Dermis blood vessel endothelial cell (primary cell): Measurements from ENCODE around the gene BFSP1. TPM values are rescaled to one million over a fixed set of nuclear protein-coding genes. Genes with fewer than 3 reads are reported as not detected.
A peak's percentile ranks its signal among the peaks of the same experiment; 100 is the strongest.

ENCODE experiments used
- DNase-seq: peaks from one replicate; pipeline ENCODE4 v3.0.0; 2010
- total RNA-seq: library from RNA; depleted of rRNA; stranded (reverse); fragments of >200 nt; gene quantifications from 2 replicates; pipeline ENCODE4 v1.2.3, GENCODE V29; 2014

BFSP1 gene
- 1.9 and 4.4 TPM in 2 replicates for total RNA-seq

DNA sequence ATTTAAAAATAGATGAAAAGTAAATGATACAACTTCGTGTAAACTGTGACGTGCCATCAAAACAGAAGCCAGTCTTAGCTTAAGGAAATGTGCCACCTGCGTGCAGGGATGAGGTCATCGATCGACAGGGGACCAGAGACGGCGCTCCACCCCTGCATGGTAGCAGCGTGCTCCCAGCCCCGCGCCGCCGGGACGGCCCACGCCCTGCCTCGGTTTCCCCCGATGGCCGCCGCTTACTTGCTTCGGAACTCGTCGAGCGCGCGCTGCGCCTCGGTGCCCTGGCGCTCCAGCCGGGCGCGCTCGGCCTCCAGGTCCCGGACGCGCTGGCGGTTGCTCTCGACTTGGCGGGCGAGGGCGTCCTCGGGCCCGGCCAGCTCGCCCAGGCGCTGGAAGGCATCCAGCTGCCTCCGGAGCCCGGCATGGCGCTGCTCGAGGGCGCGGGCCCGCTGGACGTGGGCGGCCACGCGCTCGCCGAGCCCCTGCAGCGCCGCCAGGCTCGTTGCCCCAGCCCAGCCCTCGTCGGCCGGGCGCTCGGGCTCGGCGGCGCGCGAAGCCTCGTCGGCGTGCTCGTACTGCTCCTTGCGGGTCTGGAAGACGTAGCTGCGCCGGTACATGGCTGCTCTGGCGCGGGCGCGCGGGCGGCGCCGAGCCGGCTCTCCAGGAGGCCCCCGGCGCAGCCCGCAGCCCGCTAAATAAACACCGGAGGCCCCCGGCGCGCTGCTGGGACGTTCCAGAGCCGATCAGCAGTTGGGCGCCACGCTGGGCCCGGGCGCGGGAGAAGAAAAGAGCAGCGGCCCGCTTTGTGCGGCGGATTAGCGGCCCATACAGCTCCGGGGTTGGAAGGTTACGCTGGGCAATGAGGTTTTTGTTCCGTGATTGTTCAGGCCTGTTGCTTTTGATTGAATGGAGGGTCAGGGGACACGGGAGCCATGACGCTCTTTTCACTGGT lies at the start of gene BFSP1:
Gene BFSP1 (minus strand): TSS at position 664 of the 949 bp plus-strand sequence. CDS start 50 bp downstream, at position 614.
- peak; percentile 79 for DNase-seq

DNA sequence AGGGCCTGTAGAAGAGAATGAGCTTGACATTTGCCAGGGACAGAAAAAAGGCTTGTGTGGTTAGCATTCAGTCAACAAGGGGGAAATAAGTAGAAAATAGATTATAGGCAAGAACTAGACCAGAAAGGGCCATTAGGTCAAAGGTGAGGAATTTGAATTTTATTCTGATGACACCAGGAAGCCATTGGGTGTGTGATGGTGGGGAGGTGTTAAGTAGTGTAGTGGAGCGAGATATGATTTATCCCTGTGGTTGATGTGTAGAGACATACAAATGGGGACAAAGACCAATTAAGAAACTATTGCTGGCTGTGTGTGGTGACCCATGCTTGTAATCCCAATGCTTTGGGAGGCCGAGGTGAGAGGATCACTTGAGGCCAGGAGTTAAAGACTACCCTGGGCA lies 49.7 kb upstream of the BFSP1 start:
- no peak for DNase-seq

DNA sequence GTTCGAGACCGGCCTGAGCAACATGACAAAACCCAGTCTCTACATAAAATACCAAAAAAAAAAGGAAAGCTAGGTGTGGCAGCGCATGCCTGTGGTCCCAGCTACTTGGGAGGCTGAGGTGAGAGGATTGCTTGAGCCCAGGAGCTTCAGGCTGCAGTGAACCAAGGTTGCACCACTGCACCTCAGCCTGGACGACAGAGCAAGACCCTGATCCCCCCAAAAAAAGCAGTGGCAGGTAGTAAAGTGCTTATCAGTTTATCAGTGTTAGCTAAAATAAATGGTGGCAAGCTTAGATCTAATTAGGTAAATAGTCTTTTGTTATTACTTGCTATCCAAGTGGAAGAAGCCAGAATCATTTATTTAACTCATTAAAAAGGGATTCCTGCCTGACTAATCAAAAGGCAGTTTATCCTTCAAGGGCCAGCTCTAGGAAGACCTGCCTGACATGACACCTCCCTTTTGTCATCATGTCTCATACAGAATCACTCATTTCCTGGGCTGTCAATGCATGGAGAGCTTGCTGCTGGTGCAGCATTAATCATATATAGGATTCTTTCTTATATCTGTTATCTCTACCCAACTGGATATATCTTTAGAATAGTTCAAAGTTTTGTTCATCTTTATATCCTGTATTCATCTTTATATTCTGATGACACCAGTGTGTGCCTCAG lies 48.3 kb upstream of the BFSP1 start:
- DNase-seq: no peak

DNA sequence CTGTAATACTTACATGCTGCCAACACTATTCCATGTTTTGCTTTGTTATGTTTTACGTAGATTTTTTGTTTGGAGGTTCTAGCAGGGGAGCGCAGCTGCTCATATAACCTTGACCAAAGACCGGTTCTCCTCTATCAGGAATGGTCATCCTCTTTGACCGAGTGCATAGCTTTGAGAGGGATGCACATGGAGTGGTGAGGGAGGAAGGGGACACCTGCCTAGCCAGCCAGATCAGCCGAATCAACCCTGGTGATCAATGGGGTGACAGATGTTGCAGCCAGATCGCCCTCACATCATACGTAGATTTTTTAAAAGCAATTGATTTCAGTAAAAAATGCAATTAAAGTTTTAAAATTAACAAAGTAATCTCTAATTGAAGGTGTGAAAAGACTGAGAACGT lies 45.0 kb upstream of the BFSP1 start:
- no peak for DNase-seq

DNA sequence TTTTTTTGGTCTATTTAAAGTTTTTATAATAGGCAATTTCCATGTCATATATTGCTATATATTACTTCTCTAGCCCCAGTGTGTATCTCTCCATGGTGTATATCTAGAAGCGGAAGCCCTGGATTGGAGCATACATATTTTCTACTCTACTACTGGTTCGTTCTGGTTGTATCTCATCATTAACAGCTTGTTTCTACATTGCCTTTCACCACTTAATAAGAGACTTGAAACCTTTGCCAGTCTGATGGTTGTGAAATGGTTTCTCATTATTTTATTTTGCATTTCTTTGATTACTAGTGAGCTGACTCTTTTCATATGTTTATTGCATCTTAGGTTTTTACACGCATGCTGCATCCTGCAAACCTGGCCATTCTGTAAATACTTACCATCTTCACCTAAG lies 42.3 kb upstream of the BFSP1 start:
- DNase-seq: no peak

DNA sequence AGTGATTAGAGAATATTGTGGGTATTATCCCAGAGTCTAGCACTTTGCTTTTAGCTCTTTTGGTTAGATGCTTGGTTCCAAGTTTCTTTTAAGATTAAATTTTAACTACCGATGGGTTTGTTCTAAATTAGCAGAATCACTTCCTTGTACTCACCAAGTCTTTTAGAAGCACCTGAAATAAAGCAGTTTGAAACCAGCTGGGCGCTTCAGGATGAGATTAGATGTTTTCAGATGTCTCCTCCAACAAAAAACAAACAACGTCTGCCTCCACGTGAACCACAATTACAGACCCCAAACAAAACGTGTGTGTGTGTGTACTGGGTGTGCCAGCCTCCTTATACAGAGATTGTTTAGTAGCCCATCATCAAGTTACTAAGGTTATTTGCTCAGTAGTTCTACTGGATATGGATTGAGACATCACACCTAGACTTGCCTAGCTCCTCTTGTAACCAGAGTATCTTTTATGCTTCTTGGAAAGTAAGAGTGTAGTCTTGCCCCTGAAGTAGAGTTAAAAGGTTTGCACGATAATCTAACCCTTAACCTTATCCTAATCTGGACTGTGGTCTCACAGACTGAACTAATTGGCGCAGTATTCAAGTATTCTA lies 41.0 kb upstream of the BFSP1 start:
- DNase-seq: no peak

DNA sequence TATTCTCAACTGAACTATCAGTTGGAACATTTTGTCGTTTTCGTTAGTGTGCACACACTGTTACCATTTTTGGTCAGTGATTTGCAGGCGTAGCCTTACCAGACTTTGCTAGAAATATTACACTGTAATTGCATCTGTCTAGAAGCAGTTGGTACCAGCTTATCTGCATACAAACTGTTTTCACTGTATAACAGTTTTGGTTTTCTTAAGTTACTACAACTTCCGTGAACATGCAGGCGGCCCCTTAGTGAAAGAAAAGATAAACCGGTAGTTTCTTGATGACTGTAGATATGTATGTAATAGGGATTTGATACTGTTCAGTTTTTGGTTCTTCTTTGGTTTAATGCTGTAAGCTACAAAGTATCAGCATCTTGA lies 40.0 kb upstream of the BFSP1 start:
- DNase-seq: peak; percentile 30

DNA sequence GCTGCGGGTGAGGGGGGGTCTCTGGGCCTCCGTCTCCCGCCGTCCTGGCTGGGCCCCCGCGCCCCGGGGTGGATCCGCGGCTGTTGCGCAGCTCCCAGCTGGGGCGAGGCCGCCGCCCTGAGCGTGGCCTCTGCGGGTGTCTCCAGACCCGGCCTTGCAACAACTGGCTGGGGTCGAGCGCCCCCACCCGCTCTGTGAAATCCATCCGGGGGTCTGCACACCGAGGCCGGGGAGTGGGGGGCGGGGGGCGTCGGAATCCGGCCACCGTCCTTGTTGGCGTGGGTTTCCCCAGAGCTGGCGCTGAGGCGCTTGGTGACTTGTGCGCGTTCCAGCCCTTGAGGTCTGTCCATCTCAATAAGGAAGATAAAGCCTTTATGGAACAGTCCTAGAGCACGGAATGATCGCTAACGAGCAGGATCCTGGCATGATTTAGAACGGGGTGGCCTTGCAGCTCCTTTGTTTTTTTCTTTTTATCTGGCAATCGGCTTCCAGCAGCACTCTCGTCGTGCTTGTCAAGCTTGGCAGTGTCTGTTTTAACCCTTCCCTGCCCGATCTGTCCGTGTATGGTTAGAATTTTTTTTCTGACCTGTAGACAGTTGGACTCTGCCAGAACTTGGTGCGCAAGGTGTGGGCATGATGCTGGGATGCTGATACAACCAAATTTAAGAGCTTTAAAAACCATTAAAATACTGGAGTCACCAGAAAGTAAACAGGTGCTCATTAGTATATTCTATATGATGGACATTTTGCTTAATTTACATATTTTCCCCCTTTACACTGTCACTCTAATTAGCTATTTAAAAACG lies 39.4 kb upstream of the BFSP1 start:
- DNase-seq: peak; percentile 67

DNA sequence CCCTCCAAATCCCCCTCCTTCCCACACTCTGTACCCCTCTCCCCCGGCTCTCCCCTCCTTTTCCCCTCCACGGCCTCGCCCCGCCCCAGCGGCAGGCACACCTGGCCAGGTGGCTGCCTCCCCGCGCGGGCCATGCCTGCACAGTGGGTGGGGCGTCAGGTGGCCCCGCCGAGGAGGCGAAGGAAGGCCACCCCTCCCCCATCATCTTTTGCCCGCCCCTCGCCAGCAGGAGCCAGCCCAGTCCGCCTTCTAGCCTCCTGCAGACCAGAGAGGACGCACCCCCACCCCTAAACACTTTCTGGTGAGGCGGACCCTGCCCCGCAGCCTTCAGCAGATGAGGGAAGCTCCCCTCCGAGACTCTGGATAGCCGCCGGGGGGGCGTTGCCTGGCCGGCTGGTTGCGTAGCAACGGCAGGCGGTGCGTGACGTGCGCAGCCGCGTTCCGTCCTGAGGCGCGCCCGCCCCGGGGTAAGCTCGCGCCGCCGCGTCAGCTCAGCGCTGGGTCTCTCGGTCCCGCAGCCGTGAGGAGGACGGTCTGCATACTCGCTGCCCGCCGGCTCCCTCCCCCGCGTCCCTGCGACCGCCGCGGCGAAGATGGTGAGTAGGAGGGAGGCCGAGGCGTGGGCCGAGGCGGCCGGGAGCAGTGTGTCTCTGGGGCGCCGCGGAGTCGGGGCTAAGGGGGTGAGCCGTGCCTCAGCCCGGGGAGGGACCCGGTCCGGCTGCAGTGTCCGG lies 38.6 kb upstream of the BFSP1 start, which contains the start of gene DSTN:
Gene DSTN (plus strand): TSS at position 460 of the 731 bp plus-strand sequence. CDS start 134 bp downstream, at position 594.
- peak; percentile 96 for DNase-seq

DNA sequence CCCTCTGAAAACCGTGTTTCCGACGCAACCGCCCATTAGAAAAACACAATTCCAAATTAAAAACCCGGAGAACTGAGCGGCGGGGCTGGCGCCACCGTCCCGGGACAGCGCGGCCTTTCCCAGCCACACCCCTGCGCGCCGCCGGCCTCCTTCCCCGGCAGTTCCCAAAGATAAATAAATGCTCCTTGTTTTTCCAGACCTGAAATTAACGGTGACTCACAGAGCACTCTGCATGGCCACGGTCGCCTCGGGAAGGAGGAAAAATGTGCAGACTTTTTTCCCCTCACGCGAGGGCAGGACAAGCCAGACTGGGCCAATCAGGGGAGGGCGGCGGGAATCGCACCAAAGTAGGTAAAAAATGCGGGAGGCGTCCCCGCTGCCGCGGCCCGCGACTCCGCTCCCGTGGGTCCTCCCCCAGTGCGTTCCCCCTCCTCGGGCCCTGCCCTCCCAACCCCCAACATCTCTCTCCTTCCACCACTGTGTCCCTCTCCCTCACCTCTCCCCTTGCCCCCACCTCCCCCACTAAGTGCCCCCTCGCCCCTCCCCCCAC lies 37.9 kb upstream of the BFSP1 start:
- DNase-seq: peak; percentile 98

DNA sequence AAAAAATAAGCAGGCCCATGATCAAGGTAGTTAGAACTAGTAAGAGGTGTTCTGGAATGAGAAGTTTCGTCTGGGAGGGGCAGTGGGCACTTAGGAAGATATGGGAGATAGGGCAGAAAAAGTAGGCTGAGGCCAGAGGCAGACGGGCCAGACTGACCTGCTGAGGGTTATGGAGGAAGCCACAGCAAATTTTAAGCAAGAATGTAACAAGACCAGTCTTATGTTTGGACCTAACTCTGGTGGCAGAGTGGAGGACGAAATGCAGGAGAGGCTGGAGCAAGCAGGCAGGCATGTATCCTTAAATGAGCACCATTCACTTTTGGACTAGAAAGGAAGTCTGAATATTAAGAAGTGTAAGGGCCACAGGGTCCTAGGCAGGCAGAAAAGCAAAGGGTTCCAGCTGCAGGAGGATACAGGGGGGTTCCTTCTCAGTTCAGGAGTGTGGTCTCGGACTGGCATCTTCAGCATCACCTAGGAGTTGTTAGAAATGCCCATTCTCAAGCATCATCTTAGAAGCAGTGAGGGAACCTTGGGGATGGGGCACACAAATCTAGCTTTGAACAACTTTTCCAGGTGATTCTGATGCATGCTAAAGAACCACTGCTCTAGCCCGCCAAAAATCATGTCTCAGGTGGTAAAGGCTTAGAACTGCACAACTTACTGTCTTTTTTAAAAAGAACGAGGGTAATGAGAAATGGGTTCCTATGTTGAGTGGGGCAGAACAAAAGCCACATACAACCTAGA lies 37.0 kb upstream of the BFSP1 start:
- DNase-seq: peak; percentile 23

DNA sequence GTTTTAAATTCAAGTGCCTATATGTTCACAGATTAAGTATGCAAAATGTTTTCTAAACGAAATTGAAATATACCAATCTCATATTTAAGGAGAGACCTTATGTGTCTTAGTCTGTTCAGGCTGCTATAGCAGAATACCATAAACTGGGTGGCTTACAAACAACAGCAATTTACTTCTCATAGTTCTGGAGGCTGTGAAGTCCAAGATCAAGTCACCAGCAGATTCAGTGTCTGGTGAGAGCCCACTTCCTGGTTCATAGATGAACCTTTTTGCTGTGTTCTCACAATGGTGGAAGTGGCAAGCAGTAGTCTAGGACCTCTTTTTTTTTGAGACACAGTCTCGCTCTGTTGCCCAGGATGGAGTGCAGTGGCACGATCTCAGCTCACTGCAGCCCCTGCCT lies 35.2 kb upstream of the BFSP1 start:
- no peak for DNase-seq

DNA sequence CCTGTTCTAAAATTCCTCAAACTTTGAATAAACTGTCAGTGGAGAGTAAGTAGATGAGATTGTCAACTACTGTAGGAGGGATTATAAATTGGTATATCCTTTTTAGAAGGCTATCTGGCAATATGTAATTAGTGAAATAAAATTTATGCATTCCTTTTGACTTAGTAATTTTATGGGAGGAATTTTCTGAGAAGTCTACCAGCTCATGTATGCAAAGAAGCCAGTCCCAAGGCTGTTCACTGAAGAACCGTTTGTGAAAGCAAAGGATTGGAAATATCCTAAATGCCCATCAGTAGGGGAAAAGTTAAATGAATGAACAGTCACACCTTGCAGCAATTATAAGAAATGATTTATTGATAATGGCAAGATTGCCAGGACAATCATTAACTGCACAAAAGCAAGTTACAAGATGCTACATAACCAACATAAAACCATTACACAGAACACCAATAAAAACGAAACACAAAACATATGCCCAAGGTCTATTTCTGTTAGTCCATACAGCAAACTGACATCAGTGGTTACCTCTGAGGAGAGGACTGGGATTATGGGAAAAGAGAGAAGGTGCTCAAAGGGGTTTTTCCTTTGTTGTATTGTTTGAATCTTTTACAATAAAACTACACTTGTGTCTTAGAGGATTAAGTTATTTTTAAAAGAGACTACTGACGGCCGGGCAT lies 34.1 kb upstream of the BFSP1 start:
- no peak for DNase-seq

DNA sequence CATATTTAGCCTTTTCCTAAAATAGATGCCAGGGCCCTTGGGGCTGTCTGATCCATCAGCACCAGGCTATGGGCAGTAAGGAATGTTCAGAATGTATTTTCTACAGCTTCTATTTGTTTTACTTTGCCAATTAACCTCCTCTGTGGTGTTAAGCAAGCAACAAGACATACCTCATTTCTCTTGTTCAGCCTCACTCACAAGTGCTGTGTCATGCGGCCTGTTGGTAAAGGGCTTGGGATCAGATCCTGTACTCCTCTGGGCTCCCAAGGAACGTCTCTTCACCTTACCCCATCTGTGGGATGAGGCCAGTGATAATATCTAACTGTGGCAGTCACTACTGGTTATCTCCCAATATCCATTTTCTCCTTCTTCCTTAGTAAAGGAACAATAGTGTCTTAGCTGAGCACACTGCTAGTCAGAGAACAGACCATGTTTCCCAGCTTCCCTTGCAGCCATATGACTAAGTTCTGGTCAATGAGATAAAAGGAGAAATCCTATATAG lies 31.7 kb upstream of the BFSP1 start:
- DNase-seq: no peak

DNA sequence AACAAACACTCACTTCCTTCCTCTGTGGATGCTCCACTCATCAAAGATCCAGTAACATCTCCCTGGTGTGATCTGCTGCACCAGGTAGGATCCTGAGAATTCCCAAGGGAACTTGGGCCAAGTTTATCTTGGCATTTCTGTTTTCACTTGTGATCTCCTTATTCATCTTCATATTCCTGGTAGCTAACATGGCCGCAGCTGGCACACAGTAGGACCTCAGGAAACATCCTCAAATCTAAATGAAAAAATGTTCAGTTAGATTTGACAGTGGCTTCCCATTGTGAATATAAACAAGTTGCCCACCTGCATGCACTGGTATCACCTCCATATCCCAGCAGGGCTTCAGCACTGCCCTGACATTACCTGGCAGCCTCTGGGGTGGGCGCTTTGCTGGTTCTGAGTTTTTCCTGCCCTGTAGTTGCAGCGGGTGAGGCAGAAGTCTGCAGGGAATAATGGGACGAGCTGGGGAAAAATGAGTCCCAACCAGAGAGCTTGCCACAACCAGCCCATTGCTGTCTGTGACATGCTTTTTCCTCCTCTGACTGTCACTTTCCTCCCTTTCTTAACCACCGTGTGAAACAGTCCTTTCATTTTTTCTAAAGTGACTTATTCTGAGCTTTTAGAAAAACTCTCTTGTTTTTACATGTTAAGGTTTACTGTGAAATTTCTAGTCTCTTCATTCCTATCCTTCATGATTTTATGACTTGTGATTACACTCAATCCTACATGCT lies 29.3 kb upstream of the BFSP1 start:
- DNase-seq: no peak

DNA sequence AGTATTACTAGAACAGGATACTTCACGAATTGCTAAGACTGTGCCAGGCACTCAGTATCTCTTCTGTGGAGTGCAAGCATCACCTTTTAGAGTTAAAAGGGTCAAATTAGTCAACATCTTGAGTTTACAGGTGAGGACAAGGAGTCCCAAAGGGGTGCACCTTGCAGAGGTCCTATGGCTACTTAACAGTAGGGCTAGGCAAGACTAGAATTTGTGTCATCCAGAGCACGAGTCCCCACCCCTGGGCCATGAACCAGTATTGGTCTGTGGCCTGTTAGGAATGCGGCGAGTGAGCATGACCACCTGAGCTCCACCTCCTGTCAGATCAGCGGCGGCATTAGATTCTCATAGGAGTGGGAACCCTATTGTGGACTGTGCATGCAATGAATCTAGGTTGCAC lies 28.2 kb upstream of the BFSP1 start:
- DNase-seq: no peak

DNA sequence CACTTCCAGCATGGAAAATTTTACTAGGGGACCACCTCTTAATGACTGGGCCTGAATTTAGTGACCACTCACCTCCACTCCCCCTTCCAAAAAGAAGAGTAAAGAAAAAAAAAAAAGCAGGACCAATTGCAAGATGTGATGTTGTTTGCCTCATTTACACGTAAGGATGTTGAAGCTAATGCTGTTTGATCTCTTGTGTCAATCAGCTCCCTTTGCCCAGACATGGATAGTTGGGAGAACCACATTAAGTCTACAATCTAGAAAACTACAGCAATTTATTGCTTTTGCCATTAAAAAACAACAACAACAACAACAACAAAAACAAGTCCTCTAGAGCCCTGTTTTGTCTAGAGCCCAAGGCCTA lies 27.7 kb upstream of the BFSP1 start:
- no peak for DNase-seq

DNA sequence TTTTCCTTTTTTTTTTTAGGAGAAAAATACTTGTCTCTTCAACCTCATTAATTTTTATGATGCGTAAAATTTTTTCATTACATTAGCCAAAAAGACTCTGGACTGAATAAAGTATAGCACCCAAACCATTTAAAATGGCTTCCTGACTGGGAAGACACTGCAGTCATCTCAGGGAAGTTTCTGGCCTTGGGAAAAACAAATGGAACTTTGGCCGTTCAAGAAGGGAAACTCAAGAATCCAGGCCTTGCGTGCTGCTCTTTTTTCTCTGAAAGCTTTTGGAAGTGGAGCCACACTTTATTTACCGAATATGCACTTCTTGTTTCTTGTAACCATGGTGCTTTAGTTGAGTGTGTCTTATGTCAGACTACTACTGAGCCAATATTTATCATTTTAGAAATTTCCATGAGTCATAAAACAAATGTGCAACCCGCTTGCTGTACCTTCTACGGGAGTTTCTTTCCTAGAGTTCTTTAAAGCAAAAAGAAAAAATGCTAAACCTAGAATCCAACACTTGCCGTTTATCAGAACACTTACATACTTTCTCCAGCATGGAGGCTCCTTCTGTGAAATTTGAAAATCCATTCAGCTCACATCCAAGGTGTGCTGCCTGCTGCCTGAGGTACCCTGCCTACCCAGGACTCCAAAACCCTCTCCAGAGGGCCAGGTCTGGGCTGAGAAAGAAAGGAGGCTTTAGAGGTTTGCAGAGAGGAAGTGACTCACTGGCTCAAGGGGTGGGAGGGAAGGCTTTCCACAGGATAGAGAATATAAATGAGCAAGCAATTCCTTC lies 27.2 kb upstream of the BFSP1 start:
- DNase-seq: peak; percentile 92

DNA sequence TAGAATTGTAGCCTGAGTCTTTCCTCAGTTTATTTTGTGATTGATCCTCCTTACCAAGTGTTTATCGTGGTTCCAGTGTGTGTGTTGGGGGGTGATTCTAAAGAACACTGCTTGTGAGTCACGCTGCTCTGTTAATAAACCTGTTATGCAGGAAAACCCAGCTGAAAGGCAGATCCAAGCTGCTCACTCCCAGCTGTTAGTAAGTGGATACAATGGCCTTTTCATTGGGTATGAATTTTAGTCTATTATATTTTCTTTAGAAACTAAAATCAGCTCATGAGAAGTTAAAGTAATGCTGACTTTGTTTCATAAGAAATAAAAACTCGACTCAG lies 26.5 kb upstream of the BFSP1 start:
- peak; percentile 88 for DNase-seq
